Hematopoietic multipotent progenitor cell treated with erythropoietin and hydrocortisone succinate and interleukin-3 and kit ligand, for 17 days (in vitro differentiated cells): ENCODE data around the gene IQCF2.
"Not testable (repeated sequence)": the region's sequence is repeated elsewhere in the genome, so short reads cannot be mapped to it uniquely, and the experiment has no call there.

Source experiments
- DNase-seq: peaks from one replicate; pipeline ENCODE4 v3.0.0-alpha.2; 2015; ENCODE audit warnings: low spot score

IQCF2 gene

GRCh38 chr3:51860703-51861665 lies at the start of gene IQCF2:
TSS of gene IQCF2 (plus strand) at chr3:51861615. CDS start at chr3:51861667, 52 bp downstream.
- no peak for DNase-seq

- no peak for DNase-seq
Observed at GRCh38 chr3:51813539-51813938, 47.9 kb upstream of the IQCF2 start.

- no peak for DNase-seq
Observed at GRCh38 chr3:51814034-51814433, 47.4 kb upstream of the IQCF2 start.

- no peak for DNase-seq
Observed at GRCh38 chr3:51815614-51816013, 45.8 kb upstream of the IQCF2 start.

- no peak for DNase-seq
Observed at GRCh38 chr3:51816723-51817122, 44.7 kb upstream of the IQCF2 start.

GRCh38 chr3:51817375-51817774 lies 44.0 kb upstream of the IQCF2 start:
- no peak for DNase-seq

- DNase-seq, result no peak
Observed at GRCh38 chr3:51819151-51819550, 42.3 kb upstream of the IQCF2 start.

- DNase-seq, result no peak
Observed at GRCh38 chr3:51819709-51820406, 41.6 kb upstream of the IQCF2 start.

- DNase-seq, result no peak
Observed at GRCh38 chr3:51828297-51828696, 33.1 kb upstream of the IQCF2 start.

- no peak for DNase-seq
Observed at GRCh38 chr3:51830345-51830744, 31.1 kb upstream of the IQCF2 start.

GRCh38 chr3:51830836-51831385 lies 30.5 kb upstream of the IQCF2 start:
- DNase-seq, result no peak

- DNase-seq, result no peak
Observed at GRCh38 chr3:51836606-51837005, 24.8 kb upstream of the IQCF2 start.

GRCh38 chr3:51845129-51845528 lies 16.3 kb upstream of the IQCF2 start:
- no peak for DNase-seq

- not testable (repeated sequence) for DNase-seq
Observed at GRCh38 chr3:51855411-51855810, 6.0 kb upstream of the IQCF2 start.

- DNase-seq, result no peak
Observed at GRCh38 chr3:51862886-51863285, 1.5 kb downstream of the IQCF2 start.

- DNase-seq, result not testable (repeated sequence)
Observed at GRCh38 chr3:51868896-51869295, 7.5 kb downstream of the IQCF2 start.

GRCh38 chr3:51869304-51869703 lies 7.9 kb downstream of the IQCF2 start:
- no peak for DNase-seq

- DNase-seq, result no peak
Observed at GRCh38 chr3:51873253-51873766, 11.9 kb downstream of the IQCF2 start.

GRCh38 chr3:51873876-51874275 lies 12.5 kb downstream of the IQCF2 start:
- DNase-seq, result no peak

GRCh38 chr3:51874411-51874810 lies 13.0 kb downstream of the IQCF2 start:
- no peak for DNase-seq

GRCh38 chr3:51874889-51875288 lies 13.5 kb downstream of the IQCF2 start:
- DNase-seq, result no peak

GRCh38 chr3:51875501-51875900 lies 14.1 kb downstream of the IQCF2 start, which contains the start of gene IQCF5:
TSS of gene IQCF5 (minus strand) at chr3:51875601. CDS start at chr3:51875531, 70 bp downstream.
- no peak for DNase-seq
